Endothelial cell of umbilical vein (primary cell): Measurements from ENCODE around the gene SFMBT2. TPM values are rescaled to one million over a fixed set of nuclear protein-coding genes. Genes with fewer than 3 reads are reported as not detected.

Source experiments
- BruUV-seq: library from RNA; stranded (reverse); fragments of 400-500 nt; replicated peaks from 2 replicates; lab custom pipeline; 2021; lab: Mats Ljungman, UMichigan
- CTCF ChIA-PET: fragments of 300-600, 350-600 bp; sonication (Branson Sonifier 250); formaldehyde crosslinking; loops from one replicate; lab custom pipeline; 2021; ENCODE audit warnings: antibody characterized with exemption, inconsistent platforms; lab: Charles Lee
- POLR2A ChIA-PET: fragments of 300-600, 350-600 bp; sonication (Branson Sonifier 250); formaldehyde crosslinking; loops from one replicate; lab custom pipeline; 2021; ENCODE audit warnings: antibody characterized with exemption, inconsistent platforms; lab: Charles Lee
- DNase-seq: peaks from one replicate; pipeline ENCODE4 v3.0.0-alpha.2; 2011; ENCODE audit warnings: low read depth, low spot score
- FAIRE-seq: peaks from 2 replicates; lab custom pipeline; 2011; peaks lifted over from hg19 to GRCh38; lab: Jason Lieb, UNC
- H2AFZ ChIP-seq: 2 replicates; pipeline ENCODE4 v1.6.0; 2012; ENCODE audit warnings: low read depth, low read length, control low read depth, inconsistent platforms
- H3K27ac ChIP-seq: 2 replicates; pipeline ENCODE4 v1.5.1; 2011; ENCODE audit warnings: low read depth, mild to moderate bottlenecking, control low read depth, low read length, moderate library complexity; ENCODE audit not compliant: insufficient read depth
- H3K27me3 ChIP-seq, 2 experiments: 2 replicates each; pipeline versions ENCODE4 v1.6.0 to v1.6.1; 2011; ENCODE audit warnings: low read length in 2 of 2, mixed read lengths in 1 of 2; ENCODE audit not compliant: control insufficient read depth in 2 of 2, insufficient read depth in 2 of 2
- H3K36me3 ChIP-seq, 2 experiments: 2 replicates in 1 of 2; 3 replicates in 1 of 2; pipeline ENCODE4 v1.5.1; 2011; ENCODE audit warnings: low read length in 2 of 2, mild to moderate bottlenecking in 1 of 2, moderate library complexity in 1 of 2; ENCODE audit not compliant: control insufficient read depth in 2 of 2, insufficient read depth in 2 of 2; ENCODE audit errors: extremely low read depth in 1 of 2
- H3K4me1 ChIP-seq: 3 replicates; pipeline ENCODE4 v1.5.1; 2011; ENCODE audit warnings: mild to moderate bottlenecking, low read length; ENCODE audit not compliant: control insufficient read depth, insufficient read depth; ENCODE audit errors: extremely low read depth
- H3K4me2 ChIP-seq: 2 replicates; pipeline ENCODE4 v1.6.1; 2011; ENCODE audit warnings: low read length, control low read depth, mixed read lengths; ENCODE audit not compliant: insufficient read depth
- H3K4me3 ChIP-seq, 3 experiments: fragments of 200-600 bp in 1 of 3; sonication (generic), shearing (Covaris generic) in 1 of 3; replicated peaks in 1 of 3; 2 replicates each; pipeline ENCODE4 v1.5.1; 2011 to 2016; ENCODE audit warnings: control low read depth in 3 of 3, low read length in 3 of 3, mild to moderate bottlenecking in 2 of 3, inconsistent platforms in 1 of 3, low read depth in 1 of 3, moderate library complexity in 1 of 3; ENCODE audit not compliant: insufficient read depth in 1 of 3
- H3K79me2 ChIP-seq: 2 replicates; pipeline ENCODE4 v1.6.0; 2012; ENCODE audit warnings: low read length, inconsistent platforms; ENCODE audit not compliant: control insufficient read depth, insufficient read depth
- H3K9ac ChIP-seq: replicated peaks from 2 replicates; pipeline ENCODE3; 2011; ENCODE audit warnings: low read length, control low read depth; ENCODE audit not compliant: insufficient read depth; ENCODE audit errors: extremely low read depth
- H3K9me1 ChIP-seq: replicated peaks from 3 replicates; pipeline ENCODE4 v1.6.0; 2011; ENCODE audit warnings: mild to moderate bottlenecking, low read length; ENCODE audit not compliant: control insufficient read depth, insufficient read depth; ENCODE audit errors: extremely low read depth
- H3K9me3 ChIP-seq: replicated peaks from 2 replicates; pipeline ENCODE4 v1.5.1; 2012; ENCODE audit warnings: low read length, inconsistent platforms; ENCODE audit not compliant: control insufficient read depth, insufficient read depth
- H4K20me1 ChIP-seq: replicated peaks from 2 replicates; pipeline ENCODE3; 2011; ENCODE audit warnings: mild to moderate bottlenecking, low read length; ENCODE audit not compliant: control insufficient read depth, insufficient read depth; ENCODE audit errors: extremely low read depth
- CTCF ChIP-seq, 2 donors: IDR thresholded peaks; 1 replicate in 1 of 2; 2 replicates in 1 of 2; pipeline ENCODE4 v1.5.1; 2011; ENCODE audit warnings: low read length in 2 of 2, mild to moderate bottlenecking in 2 of 2, moderate library complexity in 2 of 2, control low read depth in 1 of 2, inconsistent platforms in 1 of 2, low read depth in 1 of 2; ENCODE audit not compliant: insufficient read depth in 1 of 2; ENCODE audit errors: extremely low read depth in 1 of 2
- EZH2 ChIP-seq: IDR thresholded peaks from 2 replicates; pipeline ENCODE4 v1.6.1; 2012; ENCODE audit warnings: borderline replicate concordance, low read depth, mild to moderate bottlenecking, moderate library complexity, low read length, inconsistent platforms; ENCODE audit not compliant: severe bottlenecking
- FOS ChIP-seq: IDR thresholded peaks from 2 replicates; pipeline ENCODE4 v1.6.1; 2011; ENCODE audit warnings: mild to moderate bottlenecking, low read length, moderate library complexity, borderline replicate concordance; ENCODE audit not compliant: insufficient read depth
- GATA2 ChIP-seq: IDR thresholded peaks from 2 replicates; pipeline ENCODE4 v1.7.0; 2011; ENCODE audit warnings: low read depth, mild to moderate bottlenecking, moderate library complexity, mixed read lengths, low read length; ENCODE audit not compliant: insufficient read length, insufficient read depth
- JUN ChIP-seq: IDR thresholded peaks from 2 replicates; pipeline ENCODE4 v1.6.1; 2011; ENCODE audit warnings: borderline replicate concordance, low read depth; ENCODE audit not compliant: insufficient read length, insufficient read depth
- MYC ChIP-seq: IDR thresholded peaks from one replicate; pipeline ENCODE4 v1.6.1; 2011; ENCODE audit warnings: mild to moderate bottlenecking, low read depth, low read length
- POLR2A ChIP-seq: IDR thresholded peaks from 2 replicates; pipeline ENCODE4 v1.6.1; 2012; ENCODE audit warnings: low read depth, mild to moderate bottlenecking, control low read depth, low read length
- POLR2AphosphoS5 ChIP-seq: IDR thresholded peaks from 2 replicates; pipeline ENCODE4 v1.6.1; 2012; ENCODE audit warnings: low read depth, mild to moderate bottlenecking, control low read depth, low read length, moderate library complexity; ENCODE audit not compliant: insufficient read depth
- dilution Hi-C: fragments of 300-500 bp; cut with MboI; formaldehyde crosslinking; loops from one replicate; pipeline ENCODE4 v1.15.0; 2019; ENCODE audit warnings: low sequenced_read_pairs; ENCODE audit not compliant: extremely low pct_ligation_motif_present
- intact Hi-C: fragments of 100-400 bp; cut with micrococcal nuclease; formaldehyde crosslinking; loops from one replicate; pipeline ENCODE4 v1.10.0; 2022
- polyA plus RNA-seq, 4 experiments: library from polyadenylated mRNA; depleted of rRNA in 3 of 4; stranded (reverse) in 3 of 4; unstranded in 1 of 4; fragments of >200 nt; gene quantifications; 2 replicates each; pipeline versions ENCODE4 v1.2.1 to v1.2.3, GENCODE V29; 2011 to 2012; ENCODE audit warnings: missing spikeins in 1 of 4
- total RNA-seq: library from RNA; stranded (reverse); gene quantifications from 2 replicates; pipeline ENCODE4 v1.2.3, GENCODE V29; 2021
- TF ChIP-seq, protein P1 (sequence below): IDR thresholded peaks from 2 replicates; pipeline ENCODE4 v1.6.1; 2011; ENCODE audit not compliant: insufficient read depth, insufficient read length

The SFMBT2 gene
- total and polyA plus RNA-seq, 2 donors (not counting 3 experiments of a cell fraction or from before 2014, with no cell fraction given) = 0.14 to 0.64 TPM

- no peaks in the 10 kb centered on the region for H3K27me3 ChIP-seq
- DNase-seq = no peak
- dilution Hi-C loops (no loop called here), intact Hi-C loops (no loop called here)
- no peaks in the 10 kb centered on the region for H3K9me1 ChIP-seq
- no peak overlapping the region for H3K9ac ChIP-seq
- H3K79me2 ChIP-seq = no peaks in the 10 kb centered on the region
- no peak overlapping the region for H3K4me3 ChIP-seq
- H3K4me2 ChIP-seq = no peak overlapping the region
- no TSS peak for BruUV-seq
- H3K9me3 ChIP-seq = no peaks in the 10 kb centered on the region
- H2AFZ ChIP-seq = no peak overlapping the region
- TF ChIP-seq CTCF (IDR thresholded peaks at IDR 0.05; ENCODE audit: extremely low read depth in 1 of 2, insufficient read depth in 1 of 2, low read depth in 1 of 2, low read length in 2 of 2) (no peak), MYC (no peak), POLR2A (no peak), JUN (no peak)
- H3K27ac ChIP-seq = no peak overlapping the region
- H3K36me3 ChIP-seq = no peaks in the 10 kb centered on the region
- no peak for FAIRE-seq
- ChIA-PET CTCF (no interaction called here), POLR2A (no interaction called here)
- H4K20me1 ChIP-seq = no peaks in the 10 kb centered on the region
- no peaks in the 10 kb centered on the region for H3K4me1 ChIP-seq
Observed at GRCh38 chr10:7389844-7390243, 21.0 kb downstream of the SFMBT2 start.

- H3K9ac ChIP-seq = no peak overlapping the region
- no peak overlapping the region for H3K4me2 ChIP-seq
- H3K4me1 ChIP-seq = no peaks in the 10 kb centered on the region
- no peaks in the 10 kb centered on the region for H4K20me1 ChIP-seq
- no peak for FAIRE-seq
- ChIA-PET CTCF (no interaction called here), POLR2A (no interaction called here)
- H3K36me3 ChIP-seq = no peaks in the 10 kb centered on the region
- H3K4me3 ChIP-seq = no peak overlapping the region
- H2AFZ ChIP-seq = no peak overlapping the region
- no peaks in the 10 kb centered on the region for H3K27me3 ChIP-seq
- no peaks in the 10 kb centered on the region for H3K9me3 ChIP-seq
- BruUV-seq = no TSS peak
- intact Hi-C loops (no loop called here), dilution Hi-C loops (no loop called here)
- no peak for DNase-seq
- H3K79me2 ChIP-seq = no peaks in the 10 kb centered on the region
- H3K27ac ChIP-seq = no peak overlapping the region
- TF ChIP-seq CTCF (IDR thresholded peaks at IDR 0.05; ENCODE audit: extremely low read depth in 1 of 2, insufficient read depth in 1 of 2, low read depth in 1 of 2, low read length in 2 of 2) (no peak), POLR2AphosphoS5 (no peak), MYC (no peak), FOS (no peak), POLR2A (no peak), JUN (no peak), GATA2 (no peak), EZH2 (no peak)
- TF ChIP-seq, protein P1, sequence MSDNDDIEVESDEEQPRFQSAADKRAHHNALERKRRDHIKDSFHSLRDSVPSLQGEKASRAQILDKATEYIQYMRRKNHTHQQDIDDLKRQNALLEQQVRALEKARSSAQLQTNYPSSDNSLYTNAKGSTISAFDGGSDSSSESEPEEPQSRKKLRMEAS = no peak
- H3K9me1 ChIP-seq = no peaks in the 10 kb centered on the region
Observed at GRCh38 chr10:7389346-7389745, 21.5 kb downstream of the SFMBT2 start.
